Frontal cortex (tissue), 4 donors: ENCODE measurements around the gene CSAG1. TPM values are rescaled to one million over a fixed set of nuclear protein-coding genes. Genes with fewer than 3 reads are reported as not detected.
"Not testable (repeated sequence)": the region's sequence is repeated elsewhere in the genome, so short reads cannot be mapped to it uniquely, and the experiment has no call there.

ENCODE experiments used
- DNase-seq, 2 donors: peaks; one replicate each; pipeline ENCODE4 v3.0.0; 2012; ENCODE audit warnings: low spot score in 2 of 2
- FAIRE-seq: peaks from 2 replicates; lab custom pipeline; 2012; peaks lifted over from hg19 to GRCh38; lab: Jason Lieb, UNC
- total RNA-seq: library from RNA; depleted of rRNA; stranded (reverse); fragments of >200 nt; gene quantifications from one replicate; pipeline ENCODE4 v1.2.3, GENCODE V29; 2014
- donor health status: control.
- donor health status: control.
- donor health status: control.

Gene CSAG1, protein sequence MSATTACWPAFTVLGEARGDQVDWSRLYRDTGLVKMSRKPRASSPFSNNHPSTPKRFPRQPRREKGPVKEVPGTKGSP
- total RNA-seq, result not detected

GRCh38 chrX:152733261-152733975 is at the start of gene CSAG1, which contains the start of gene MAGEA12:
TSS of gene CSAG1 (minus strand) at chrX:152733721. CDS start at chrX:152732460, 1,261 bp downstream.
TSS of gene MAGEA12 (plus strand) at chrX:152733757. CDS start at chrX:152736162, 2,405 bp downstream.
- FAIRE-seq (no peak), DNase-seq (no peak)

DNA sequence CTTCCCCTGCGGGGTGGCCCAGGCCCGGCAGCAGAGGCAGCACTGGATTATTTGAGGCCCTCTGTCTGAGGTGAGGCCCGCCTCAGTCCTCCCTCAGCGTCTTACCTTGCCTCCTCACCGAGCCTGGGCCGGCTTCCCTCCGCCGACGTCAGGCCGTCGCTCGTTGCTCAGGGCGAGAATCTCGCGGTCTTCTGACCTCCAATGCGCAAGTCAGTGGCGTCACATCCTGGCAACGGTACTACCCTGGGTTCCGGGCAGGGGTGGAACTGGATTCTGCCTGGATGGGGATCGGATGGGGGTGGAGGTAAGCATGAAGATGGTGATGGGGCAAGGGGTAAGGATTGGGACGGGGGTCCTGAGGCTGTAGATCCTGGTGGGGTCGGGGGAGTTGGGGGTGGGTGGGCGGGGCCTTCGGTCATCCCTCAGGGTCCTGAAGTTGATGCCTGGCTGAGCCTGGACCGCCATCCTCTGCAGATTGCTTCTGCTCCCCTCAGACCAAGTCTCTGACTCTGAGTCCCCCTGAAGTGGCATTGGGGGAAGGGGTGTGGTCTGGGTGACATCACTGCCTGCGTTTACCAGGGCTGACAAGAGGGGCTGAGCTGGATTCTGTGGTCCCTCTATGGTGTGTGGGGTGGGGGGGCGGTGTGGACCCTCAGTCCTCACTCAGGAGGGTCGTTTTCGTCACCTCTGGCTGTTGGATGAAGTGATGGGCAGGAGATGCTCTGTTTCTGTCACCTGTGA is 36.2 kb upstream of the CSAG1 start, which contains the start of gene MAGEA6:
Gene MAGEA6, minus strand, starts transcription at position 141 of the 741 bp plus-strand sequence. CDS start 2,039 bp downstream, outside the sequence.
- not testable (repeated sequence) for FAIRE-seq, DNase-seq

- not testable (repeated sequence) for FAIRE-seq, DNase-seq
These were observed 33.0 kb upstream of the CSAG1 start for GRCh38 chrX:152766562-152766961.

DNA sequence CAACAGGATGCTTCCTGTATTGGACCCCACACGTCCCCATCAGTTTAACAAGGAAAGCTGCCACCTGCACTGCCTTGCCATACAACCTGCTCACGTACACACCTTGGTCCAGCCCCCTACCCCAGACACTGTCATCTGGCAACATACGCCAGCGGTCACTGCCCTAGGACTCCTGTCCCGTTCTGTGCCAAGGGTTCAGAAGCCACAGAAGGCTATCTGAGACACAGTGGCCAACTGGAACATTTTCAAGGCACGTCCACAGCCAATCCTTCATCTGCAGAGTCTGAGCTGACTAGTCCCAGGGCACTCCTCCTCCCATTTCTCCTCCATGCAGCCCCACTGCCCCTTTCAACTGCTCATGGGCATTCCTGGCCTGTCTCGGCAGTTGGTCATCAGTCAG is 28.1 kb upstream of the CSAG1 start:
- FAIRE-seq, DNase-seq: not testable (repeated sequence)

GRCh38 chrX:152759544-152759943 is 26.0 kb upstream of the CSAG1 start:
- DNase-seq, FAIRE-seq: not testable (repeated sequence)

GRCh38 chrX:152758918-152759317 is 25.4 kb upstream of the CSAG1 start, which contains the start of gene CSAG3:
TSS of gene CSAG3 (plus strand) at chrX:152759218.
- not testable (repeated sequence) for DNase-seq, FAIRE-seq

DNA sequence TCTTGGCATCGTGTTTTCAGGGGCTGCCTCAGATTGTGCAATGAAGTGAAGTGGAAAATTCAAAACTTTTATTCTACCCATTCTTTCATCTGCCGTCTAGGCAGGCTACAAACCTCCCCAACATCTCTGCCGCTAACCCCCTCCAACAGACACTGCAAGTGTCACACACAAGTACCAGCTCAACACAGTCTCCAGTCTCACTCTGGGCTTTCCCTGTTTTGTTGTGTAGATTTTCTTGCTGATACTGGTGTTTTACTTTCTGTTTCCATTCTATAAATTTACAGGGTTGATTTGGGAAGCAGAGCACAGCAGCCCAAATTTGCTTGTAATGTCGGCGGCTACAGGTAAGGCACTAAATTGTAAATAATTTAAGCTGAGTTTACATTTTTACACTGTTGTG is 21.4 kb upstream of the CSAG1 start:
- DNase-seq, FAIRE-seq: not testable (repeated sequence)

GRCh38 chrX:152753686-152754650 is 20.4 kb upstream of the CSAG1 start, which contains the start of gene MAGEA2:
TSS of gene MAGEA2 (minus strand) at chrX:152753842. CDS start at chrX:152751363, 2,479 bp downstream.
- DNase-seq, FAIRE-seq: not testable (repeated sequence)

GRCh38 chrX:152738560-152738959 is 5.0 kb upstream of the CSAG1 start:
- FAIRE-seq (no peak), DNase-seq (no peak)

- DNase-seq, FAIRE-seq: not testable (repeated sequence)
These were observed 3.0 kb upstream of the CSAG1 start for GRCh38 chrX:152736528-152736927.

- DNase-seq (no peak), FAIRE-seq (no peak)
These were observed 2.5 kb upstream of the CSAG1 start for GRCh38 chrX:152735860-152736511.

GRCh38 chrX:152735101-152735500 is 1.6 kb upstream of the CSAG1 start:
- DNase-seq (no peak), FAIRE-seq (no peak)

GRCh38 chrX:152734143-152734858 is 780 bp upstream of the CSAG1 start:
- not testable (repeated sequence) for FAIRE-seq, DNase-seq

- FAIRE-seq (no peak), DNase-seq (no peak)
These were observed 8.1 kb downstream of the CSAG1 start for GRCh38 chrX:152725409-152725808.

GRCh38 chrX:152713815-152714787 is 19.4 kb downstream of the CSAG1 start, which contains the start of gene MAGEA2B:
TSS of gene MAGEA2B (plus strand) at chrX:152714628. CDS start at chrX:152717107, 2,479 bp downstream.
- not testable (repeated sequence) for FAIRE-seq, DNase-seq

DNA sequence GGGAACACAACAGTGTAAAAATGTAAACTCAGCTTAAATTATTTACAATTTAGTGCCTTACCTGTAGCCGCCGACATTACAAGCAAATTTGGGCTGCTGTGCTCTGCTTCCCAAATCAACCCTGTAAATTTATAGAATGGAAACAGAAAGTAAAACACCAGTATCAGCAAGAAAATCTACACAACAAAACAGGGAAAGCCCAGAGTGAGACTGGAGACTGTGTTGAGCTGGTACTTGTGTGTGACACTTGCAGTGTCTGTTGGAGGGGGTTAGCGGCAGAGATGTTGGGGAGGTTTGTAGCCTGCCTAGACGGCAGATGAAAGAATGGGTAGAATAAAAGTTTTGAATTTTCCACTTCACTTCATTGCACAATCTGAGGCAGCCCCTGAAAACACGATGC is 20.3 kb downstream of the CSAG1 start:
- not testable (repeated sequence) for FAIRE-seq, DNase-seq

DNA sequence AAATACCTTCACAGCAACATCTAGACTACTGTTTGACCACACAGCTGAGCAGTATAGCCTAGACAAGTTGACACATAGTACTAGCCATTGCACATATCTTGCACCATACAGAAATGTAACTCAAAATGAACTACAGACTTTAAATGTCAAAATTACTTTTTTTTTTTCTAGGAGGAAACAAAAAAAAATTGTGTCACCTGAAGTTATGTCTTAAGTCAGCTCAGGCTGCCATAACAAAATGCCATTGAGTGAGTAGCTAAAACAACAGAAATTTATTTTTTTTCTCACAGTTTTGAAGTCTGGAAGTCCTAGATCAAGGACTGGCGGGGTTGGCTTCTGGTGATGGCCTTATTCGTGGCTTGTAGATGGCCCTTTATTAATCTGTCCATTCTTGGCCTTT is 24.3 kb downstream of the CSAG1 start, which contains the start of gene CSAG2:
Gene CSAG2, minus strand, starts transcription at position 101 of the 400 bp plus-strand sequence. CDS start 161 bp downstream, outside the sequence.
- not testable (repeated sequence) for FAIRE-seq

More for the DNA sequence above, 24.3 kb downstream of the CSAG1 start, which contains the start of gene CSAG2:
- not testable (repeated sequence) for DNase-seq
